Pons (tissue), 1 donor: Measurements from ENCODE around the gene CCDC77.

ENCODE experiments used
- DNase-seq: peaks from one replicate; pipeline ENCODE4 v3.0.0-alpha.2; 2016; ENCODE audit warnings: low spot score

CCDC77 gene

GRCh38 chr12:452667-453210, 51.3 kb downstream of the CCDC77 start:
- DNase-seq = no peak

GRCh38 chr12:454833-455232, 53.4 kb downstream of the CCDC77 start:
- no peak for DNase-seq

GRCh38 chr12:455821-456220, 54.4 kb downstream of the CCDC77 start:
- DNase-seq = no peak

- DNase-seq = no peak
These were observed 56.2 kb downstream of the CCDC77 start for GRCh38 chr12:457676-458075.

- DNase-seq = no peak
These were observed 57.6 kb downstream of the CCDC77 start for GRCh38 chr12:459050-459429.

DNA sequence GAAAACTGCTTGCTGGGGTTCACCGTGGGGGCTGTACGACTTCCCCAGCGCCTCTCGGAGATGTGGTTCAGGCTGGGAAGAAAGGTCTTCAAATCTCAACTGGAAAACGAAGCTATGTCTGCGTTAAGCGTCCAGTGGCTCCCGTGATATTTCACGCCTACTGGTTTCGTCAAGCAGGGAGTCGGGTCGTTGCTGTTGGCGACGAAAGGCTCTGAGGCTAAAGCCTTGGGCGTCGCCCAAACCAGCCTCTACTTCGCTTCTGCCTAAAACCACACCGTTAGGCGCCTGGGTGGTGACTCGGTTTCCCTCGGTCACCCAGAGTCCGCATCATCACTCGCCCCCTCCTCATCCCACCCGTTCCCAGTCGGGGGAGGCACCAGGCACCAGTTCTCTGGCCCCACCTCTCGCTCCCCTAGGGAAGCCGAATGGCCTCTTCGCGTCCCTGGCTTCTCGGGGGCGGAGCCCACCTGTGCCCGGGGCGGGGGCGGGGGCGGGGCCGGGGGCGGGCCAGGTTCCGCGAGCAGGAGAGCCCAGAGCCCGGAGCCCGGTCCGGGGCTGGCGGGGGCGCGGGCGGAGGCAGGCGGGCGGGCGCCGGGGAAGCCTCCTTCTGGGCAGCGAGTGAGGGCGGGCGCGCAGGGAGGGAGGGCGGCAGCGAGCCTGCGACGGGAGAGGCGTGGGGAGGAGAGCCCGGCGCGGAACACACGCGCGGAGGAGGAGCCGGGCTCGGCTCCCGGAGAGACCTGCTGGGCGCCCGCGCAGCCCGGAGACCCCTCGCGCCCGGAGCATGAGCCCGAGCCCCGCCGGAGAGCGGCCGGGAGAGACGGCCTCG, 58.2 kb downstream of the CCDC77 start, which contains the start of gene B4GALNT3:
Gene B4GALNT3 (plus strand): TSS at position 510 of the 829 bp plus-strand sequence. CDS start 438 bp downstream, outside the sequence.
- DNase-seq = no peak

DNA sequence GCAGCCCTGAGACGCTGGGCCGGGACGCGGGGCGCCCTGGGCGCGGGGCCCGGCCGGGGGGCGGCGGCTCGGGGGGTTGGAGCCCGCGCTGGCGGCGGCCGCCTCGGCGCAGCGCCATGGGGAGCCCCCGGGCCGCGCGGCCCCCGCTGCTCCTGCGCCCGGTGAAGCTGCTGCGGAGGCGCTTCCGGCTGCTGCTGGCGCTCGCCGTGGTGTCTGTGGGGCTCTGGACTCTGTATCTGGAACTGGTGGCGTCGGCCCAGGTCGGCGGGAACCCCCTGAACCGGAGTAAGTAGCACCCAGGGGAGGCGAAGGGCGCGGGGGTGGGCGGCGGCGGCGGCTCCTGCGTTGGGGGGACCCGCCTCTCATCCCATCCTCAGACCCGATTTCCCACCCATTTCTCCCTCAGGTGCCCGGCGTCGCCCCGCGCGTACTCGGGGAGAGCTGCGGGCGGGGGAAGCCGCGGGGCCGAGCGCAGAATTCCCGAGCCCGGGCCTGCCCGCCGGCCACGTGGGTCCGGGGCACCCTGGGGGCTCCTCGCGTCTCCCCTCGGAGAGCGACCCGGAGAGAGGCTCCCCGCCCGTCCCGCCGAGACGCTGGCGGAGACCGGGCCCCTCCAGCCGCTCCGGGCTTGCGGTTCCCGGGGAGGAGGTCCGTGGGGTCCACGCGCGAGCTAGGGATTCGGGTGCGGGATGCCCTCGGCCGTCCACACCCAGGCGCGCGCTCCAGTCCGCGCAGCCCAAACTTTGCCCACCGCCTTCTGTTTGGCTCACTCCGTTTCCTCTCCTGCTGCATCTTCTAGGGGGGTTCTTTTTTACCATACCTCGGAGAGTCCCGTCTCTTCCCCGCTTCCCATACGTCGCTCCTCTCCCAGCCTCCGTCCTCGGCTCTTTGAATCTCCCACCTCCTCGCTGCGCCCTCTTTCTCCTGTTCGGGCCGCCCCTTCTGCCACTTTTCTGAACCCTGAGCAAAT, 59.1 kb downstream of the CCDC77 start:
- no peak for DNase-seq

DNA sequence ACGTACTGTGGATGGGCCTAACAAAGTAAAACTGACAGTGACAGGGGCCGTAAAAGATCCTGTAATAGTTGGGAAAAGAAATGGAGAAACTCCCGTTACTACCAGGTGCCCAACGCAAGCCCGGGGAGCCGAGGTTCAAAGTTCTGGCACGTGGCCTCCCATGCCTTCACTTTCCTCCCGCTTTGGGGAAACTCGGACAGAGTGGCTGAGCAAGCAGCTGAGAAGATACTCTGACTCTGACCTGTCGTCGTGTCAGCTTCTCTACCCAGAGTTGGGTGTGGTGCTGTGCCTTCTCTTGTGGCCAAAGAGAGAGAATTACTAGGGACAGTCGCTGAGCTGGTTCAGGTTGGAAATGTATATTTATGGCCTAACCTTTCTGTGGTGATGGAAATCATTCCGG, 60.0 kb downstream of the CCDC77 start:
- DNase-seq = no peak

DNA sequence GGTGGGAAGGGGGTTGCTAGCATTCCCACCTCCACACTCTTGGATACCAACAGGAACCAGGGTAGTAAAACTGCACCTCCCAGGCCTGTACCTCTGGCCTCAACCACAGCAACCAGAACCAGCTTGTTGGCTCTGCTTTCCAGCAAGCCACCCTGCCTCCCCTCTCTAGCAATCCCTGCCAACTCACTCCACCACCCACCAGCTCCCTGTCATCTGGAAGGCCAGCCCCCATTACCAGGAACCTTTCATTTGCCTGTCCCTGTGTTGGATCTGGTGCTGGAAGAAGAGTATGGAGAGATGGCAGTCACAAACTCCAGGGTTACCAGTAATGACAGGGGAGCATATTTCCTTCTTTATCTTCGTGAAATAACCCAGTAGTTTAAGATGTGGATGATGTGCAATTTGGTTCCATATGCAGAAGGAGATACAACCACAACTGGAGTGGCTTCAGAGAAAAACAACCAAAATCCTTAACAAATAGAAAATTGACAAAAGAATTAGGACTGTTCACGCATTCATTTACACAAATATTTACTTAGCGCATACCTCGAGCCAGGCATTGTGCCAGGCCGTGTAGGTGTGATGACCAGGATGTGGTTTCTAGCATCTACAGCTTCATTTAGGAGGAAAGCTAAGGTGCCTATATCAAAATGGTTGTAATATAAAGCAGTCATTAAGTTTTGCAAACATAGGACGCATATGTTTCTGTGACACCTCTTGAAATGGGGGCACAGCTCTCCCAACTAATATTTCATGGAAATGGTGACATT, 61.7 kb downstream of the CCDC77 start:
- DNase-seq = no peak

GRCh38 chr12:464484-465267, 63.2 kb downstream of the CCDC77 start:
- no peak for DNase-seq

GRCh38 chr12:466039-466438, 64.6 kb downstream of the CCDC77 start:
- DNase-seq = no peak

- no peak for DNase-seq
These were observed 65.3 kb downstream of the CCDC77 start for GRCh38 chr12:466762-467161.

DNA sequence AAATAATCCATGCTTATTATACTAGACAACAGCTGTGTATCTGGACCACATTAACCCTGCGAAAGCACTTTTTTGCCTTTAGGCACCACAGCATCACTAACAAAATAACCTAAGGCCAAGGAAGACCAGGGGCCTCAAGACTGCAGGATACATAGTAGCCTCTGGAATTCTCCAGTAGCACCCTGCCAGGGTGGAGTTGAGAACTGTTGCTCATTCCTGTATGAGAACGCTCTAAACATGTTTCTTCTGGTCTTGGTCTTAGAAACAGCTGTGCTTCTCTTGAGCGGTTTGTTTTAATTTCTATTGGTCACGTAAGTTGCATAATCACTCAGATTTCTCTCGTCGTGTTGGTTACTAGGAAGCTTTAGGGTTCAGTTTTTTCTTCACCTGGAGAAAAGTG, 66.1 kb downstream of the CCDC77 start:
- no peak for DNase-seq

DNA sequence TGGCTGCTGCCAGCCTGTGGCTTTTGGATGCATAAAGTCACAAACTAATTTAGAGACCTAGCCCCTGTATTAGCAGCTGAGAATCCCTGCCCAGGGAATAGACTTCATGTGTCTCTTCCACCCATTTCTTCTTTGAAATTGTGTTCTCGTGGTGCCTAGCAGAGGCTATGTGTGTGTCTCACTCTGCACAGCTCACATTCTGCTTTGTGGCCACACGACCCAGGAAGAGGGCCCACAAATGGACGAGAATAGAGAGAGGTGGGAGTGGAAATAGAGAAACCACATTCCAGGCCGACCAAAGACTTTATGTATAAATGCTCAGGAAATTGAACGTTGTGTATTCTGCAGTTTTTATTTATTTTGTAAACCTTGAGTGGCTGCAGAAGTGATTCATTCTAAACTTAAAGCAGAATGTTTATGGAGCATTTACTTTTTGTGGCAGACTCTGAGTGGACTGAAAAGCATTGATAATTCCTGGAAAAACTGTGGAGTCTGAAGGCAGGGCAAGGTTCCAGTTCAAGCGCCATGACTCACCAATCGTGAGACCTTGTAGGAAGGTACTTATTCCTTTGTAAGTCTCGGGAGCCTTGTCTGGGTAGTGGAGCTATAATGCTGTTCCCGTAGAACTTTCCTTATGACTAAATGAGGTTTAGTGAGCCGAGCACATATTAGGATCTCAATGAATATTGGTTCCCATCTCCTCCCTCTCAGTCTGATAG, 67.4 kb downstream of the CCDC77 start:
- no peak for DNase-seq

DNA sequence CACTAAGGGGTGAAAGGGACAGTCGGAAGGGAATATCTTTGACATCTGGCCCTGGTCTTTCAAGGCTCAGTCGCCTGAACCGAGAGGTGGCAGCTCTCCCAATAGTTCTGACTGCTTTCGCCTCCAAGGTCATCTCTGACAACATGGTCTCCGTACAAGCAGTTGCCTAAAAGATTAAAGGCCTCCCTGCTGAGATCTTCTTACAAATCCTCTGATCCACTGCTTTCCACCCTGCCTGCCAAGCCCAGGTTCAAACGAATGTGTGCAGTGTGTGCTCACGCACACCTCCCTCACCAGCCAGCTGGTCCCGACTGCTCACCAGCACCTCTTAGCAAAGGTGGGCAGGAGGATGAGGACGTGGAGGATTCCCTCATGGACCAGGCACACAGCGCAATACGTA, 68.7 kb downstream of the CCDC77 start:
- no peak for DNase-seq

DNA sequence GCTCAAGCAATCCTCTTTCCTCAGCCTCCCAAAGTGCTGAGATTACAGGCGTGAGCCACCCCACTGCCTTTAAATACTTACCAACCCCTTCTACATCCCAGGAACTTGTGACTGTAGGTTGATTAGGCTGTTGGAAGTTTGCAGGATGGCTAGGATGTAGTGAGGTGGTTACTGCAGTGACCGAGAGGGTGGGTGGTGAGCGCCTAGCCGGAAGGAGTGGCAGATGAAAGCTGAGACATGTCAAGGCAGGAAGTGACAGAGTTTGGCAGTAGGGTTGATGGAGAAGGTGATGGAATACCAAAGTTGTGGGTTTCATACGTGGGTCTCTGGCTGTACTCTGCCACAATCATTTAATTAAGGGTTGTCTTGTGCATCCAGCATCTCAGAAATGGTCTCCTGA, 71.8 kb downstream of the CCDC77 start:
- no peak for DNase-seq

DNA sequence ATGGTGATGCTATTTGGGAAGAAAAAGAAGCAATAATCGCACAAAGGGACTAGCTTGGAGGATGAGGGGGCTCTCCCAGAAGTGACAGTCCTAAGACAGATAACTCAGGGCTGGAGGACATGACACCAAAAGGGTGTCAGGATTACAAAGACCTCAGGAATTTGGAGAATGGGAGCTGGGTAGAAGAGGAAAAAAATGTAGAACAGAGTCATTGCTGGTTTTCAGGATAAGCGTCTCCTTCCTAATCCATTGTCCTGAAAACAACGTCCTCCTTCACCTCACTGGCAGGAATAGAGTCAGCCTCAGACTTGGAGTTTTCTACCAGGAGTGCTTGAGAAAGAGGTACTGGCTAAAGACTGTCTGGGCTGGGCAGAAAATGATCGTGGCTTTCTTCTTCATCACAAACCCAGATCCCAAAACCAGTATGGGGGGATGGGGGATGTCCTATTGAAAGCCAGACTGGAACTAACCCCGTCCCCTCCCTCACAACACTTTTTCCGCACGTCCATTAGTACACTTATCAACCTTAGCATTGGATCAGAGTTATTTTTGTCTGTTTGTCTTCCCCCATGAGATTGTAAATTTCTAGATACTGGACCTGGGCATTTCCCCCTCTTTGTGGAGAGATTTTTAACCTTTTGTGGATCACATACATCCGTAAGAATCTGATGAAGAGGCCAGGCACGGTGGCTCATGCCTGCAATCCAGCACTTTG, 72.6 kb downstream of the CCDC77 start:
- no peak for DNase-seq

GRCh38 chr12:475286-475685, 73.8 kb downstream of the CCDC77 start:
- DNase-seq = no peak

GRCh38 chr12:479161-479560, 77.7 kb downstream of the CCDC77 start:
- DNase-seq = no peak
